GM12873 (cell line): ENCODE data around the gene CNOT9.

Experiments
- TF ChIP-seq, protein P1 (sequence below): IDR thresholded peaks from 2 replicates; pipeline ENCODE4 v1.5.1; 2012; ENCODE audit warnings: low read depth, mild to moderate bottlenecking, moderate library complexity, low read length, control low read depth; ENCODE audit not compliant: insufficient read depth; ENCODE audit errors: missing control alignments

Gene CNOT9

DNA sequence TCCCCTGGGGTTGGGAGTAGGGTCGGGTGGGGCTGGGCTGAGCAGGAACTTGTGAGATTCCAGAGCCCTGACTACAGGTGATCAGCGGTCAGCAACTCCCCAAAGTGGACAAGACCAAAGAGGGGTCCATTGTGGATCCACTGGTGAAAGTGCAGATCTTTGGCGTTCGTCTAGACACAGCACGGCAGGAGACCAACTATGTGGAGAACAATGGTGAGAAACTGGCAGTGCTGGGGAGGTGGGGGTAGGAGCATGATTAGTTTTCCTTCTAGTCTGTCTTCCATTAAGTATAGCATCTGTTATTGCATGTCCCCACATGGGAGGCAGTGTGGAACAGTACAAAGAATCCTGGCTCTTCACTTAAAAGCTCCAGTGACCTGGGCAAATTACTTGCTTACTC lies 67.1 kb downstream of the CNOT9 start:
- TF ChIP-seq, protein P1, sequence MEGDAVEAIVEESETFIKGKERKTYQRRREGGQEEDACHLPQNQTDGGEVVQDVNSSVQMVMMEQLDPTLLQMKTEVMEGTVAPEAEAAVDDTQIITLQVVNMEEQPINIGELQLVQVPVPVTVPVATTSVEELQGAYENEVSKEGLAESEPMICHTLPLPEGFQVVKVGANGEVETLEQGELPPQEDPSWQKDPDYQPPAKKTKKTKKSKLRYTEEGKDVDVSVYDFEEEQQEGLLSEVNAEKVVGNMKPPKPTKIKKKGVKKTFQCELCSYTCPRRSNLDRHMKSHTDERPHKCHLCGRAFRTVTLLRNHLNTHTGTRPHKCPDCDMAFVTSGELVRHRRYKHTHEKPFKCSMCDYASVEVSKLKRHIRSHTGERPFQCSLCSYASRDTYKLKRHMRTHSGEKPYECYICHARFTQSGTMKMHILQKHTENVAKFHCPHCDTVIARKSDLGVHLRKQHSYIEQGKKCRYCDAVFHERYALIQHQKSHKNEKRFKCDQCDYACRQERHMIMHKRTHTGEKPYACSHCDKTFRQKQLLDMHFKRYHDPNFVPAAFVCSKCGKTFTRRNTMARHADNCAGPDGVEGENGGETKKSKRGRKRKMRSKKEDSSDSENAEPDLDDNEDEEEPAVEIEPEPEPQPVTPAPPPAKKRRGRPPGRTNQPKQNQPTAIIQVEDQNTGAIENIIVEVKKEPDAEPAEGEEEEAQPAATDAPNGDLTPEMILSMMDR: no peak

DNA sequence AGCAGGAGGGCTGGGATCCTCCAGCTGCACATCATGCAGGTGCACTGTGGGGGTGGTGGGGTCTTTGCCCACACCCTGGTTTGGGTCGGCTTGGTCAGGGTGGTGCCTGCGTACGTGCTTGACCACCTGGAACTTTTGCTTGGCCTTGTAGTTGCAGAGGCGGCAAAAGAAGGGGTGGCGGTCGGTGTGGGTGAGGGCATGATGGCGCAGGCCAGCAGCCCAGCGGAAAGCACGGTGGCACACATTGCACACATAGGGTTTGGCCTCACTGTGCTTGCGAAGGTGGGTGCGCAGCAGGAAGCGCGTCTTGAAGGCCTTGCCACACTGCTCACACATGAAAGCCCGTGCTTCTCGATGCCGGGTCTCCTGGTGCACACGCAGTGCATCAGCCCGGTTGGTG lies 69.7 kb downstream of the CNOT9 start:
- TF ChIP-seq, protein P1: no peak

GRCh38 chr2:218642121-218642656 lies 73.5 kb downstream of the CNOT9 start:
- TF ChIP-seq, protein P1: no peak

DNA sequence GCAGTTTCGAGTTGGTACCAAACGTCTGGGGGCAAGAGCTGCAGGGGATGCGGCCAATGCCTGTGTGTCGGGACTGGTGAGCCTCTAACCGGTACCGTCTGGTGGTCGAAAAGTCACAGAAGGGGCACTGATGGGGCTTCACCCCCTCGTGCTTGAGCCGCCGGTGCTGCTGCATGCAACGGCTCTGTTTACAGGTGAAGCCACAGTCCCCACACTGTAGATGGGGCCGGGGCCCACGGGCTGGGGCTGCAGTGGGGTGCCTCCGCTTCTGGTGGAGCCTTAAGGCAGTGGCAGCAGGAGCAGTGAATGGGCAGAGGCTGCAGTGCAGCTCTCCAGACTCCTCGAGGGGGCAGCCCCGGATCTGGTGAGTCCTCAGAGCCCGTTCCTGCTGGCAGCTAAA lies 74.1 kb downstream of the CNOT9 start:
- TF ChIP-seq, protein P1: no peak

- TF ChIP-seq, protein P1: no peak
These were observed 75.2 kb downstream of the CNOT9 start for GRCh38 chr2:218643751-218644310.

- TF ChIP-seq, protein P1: no peak
These were observed 76.1 kb downstream of the CNOT9 start for GRCh38 chr2:218644721-218645120.

- TF ChIP-seq, protein P1: no peak
These were observed 76.5 kb downstream of the CNOT9 start for GRCh38 chr2:218645126-218645525.
